Middle frontal gyrus (tissue), 1 donor: ENCODE data around the gene DNAH1.
"Not testable (repeated sequence)": the region's sequence is repeated elsewhere in the genome, so short reads cannot be mapped to it uniquely, and the experiment has no call there.

ENCODE experiments used
- DNase-seq: peaks from one replicate; pipeline ENCODE4 v3.0.0-alpha.2; 2015; ENCODE audit warnings: low spot score; ENCODE audit errors: extremely low spot score

The DNAH1 gene

DNA sequence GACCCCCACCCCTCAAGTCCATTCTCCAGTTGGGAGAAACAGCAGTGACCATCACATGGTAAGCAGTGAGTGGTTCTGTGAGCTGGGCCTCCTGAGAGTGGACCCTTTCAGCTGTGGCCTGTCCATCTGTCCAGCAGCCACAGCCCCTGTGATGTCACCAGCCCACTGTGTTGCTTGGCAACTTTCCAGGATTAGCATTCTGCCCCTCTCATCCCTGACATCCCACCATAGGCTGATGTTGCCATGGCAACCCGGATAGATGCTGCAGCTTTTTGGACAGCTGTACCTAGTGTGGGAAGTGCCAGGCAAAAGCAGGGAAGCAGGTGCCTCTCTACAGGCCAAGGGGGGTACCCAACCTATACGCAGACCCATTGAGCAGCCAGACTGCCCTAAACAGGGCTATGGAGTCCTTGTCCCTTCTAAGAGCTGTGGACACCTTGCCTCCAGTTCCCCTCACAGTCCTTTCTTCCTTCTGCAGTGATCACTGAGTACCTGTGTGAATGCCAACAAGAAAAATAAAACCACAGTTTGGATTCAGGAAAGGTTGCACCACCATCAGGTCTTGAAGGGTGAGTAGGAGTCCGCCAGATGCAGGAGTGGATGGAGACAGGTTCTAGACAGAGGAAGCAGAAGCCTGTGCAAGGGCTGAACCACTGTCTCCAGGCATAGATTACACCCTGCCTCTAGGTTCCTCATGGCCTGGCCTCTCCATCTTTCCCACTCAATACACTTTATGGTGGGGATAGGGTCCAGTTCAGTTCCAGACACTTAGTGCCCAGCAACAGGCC lies at the start of gene DNAH1:
TSS of gene DNAH1 (plus strand) at position 343 of the 788 bp plus-strand sequence. CDS start 6,124 bp downstream, outside the sequence.
- no peak for DNase-seq

DNA sequence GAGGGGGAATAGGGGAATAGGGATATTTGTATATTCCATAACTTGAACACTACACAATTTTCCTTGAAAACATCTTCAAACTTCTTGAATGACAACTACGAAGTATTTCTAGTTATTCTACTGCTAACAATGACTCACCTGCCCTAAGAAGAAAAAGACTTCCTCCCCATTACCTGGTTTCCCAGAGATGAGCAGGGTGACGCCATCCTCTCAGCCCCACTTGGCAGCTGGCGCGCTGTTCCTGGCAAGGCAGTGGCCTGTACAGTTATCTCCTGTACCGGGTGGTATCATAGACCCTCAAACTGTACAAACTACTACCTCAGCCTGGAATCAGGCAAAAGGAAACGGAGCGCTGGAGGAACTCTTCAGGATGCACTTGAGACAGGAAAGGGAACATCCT lies 48.1 kb upstream of the DNAH1 start:
- DNase-seq, result no peak

DNA sequence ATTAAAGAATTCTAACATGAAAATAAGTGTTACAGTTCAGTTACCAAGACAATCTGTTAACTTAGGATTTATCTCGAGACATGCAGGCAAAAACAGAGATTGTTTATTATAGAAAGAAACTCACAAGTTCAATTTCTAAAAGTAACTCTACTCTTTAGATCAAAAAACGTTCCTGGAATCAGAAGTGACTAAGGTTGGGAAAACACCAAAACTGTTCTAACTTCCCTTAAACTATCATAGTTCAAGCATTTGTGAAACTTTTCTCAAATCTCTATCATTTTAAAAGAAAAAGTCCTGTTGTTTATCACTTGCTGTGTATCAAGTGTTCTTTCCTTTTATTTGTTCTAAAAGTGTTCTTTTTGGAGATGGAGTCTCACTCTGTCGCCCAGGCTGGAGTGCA lies 46.3 kb upstream of the DNAH1 start:
- DNase-seq, result no peak

DNA sequence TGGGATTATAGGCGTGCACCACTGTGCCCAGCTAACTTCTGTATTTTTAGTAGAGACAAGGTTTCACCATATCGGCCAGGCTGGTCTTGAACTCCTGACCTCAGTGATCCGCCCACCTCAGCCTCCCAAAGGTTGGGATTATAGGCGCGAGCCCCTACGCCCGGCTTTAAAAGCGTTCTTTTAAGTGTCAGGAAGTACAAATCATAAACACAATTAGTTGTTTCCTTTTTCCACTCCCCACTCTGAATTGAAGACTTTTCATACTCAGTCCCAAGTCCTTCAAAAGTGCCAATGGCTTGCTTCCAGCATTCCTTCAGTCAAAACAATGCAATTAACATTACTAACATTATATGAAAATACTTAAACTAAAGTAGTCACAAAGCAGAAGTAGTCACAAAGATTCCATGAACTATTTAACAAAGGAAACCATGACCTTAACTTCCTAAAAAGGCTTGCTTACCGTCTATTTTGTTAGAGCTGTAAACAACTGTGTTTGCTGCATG lies 45.8 kb upstream of the DNAH1 start:
- DNase-seq, result no peak

DNA sequence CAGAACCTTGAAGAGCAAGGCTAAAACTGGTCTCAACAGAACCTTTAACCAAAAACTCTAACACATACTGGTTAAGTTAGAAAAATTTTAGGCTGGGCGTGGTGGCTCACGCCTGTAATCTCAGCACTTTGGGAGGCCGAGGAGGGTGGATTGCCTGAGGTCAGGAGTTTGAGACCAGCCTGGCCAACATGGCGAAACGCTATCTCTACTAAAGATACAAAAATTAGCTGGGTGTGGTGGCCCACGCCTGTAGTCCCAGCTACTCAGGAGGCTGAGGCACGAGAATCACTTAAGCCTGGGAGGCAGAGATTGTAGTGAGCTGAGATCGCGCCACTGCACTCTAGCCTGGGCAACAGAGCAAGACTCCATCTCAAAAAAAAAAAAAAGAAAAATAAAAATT lies 43.9 kb upstream of the DNAH1 start:
- DNase-seq, result not testable (repeated sequence)

DNA sequence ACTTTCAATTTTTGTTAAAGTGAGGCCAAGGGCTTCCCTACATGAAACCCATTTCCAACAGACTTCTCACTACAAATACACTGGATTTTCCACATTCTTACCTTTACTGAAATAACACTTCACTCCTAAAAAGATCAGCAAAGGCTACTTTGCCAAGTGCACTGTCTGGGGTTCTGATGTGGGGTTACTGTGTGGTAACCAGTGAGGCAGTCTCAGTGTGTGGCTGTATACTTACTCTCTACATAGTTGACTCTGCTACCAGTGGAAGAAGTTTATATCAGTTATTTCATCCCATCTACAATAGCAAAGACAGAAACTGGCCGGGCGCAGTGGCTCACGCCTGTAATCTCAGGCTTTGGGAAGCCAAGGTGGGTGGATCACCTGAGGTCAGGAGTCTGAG lies 43.3 kb upstream of the DNAH1 start:
- no peak for DNase-seq

DNA sequence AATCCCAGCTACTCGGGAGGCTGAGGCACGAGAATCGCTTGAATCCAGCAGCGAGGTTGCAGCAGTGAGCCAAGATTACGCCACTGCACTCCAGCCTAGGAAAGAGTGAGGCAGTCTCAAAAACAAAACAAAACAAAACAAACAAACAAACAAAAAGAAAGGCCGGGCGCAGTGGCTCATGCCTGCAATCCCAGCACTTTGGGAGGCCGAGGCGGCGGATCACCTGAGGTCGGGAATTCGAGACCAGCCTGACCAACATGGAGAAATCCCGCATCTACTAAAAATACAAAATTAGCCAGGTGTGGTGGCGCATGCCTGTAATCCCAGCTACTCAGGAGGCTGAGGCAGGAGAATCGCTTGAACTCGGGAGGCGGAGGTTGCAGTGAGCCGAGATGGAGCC lies 41.3 kb upstream of the DNAH1 start:
- DNase-seq, result not testable (repeated sequence)

DNA sequence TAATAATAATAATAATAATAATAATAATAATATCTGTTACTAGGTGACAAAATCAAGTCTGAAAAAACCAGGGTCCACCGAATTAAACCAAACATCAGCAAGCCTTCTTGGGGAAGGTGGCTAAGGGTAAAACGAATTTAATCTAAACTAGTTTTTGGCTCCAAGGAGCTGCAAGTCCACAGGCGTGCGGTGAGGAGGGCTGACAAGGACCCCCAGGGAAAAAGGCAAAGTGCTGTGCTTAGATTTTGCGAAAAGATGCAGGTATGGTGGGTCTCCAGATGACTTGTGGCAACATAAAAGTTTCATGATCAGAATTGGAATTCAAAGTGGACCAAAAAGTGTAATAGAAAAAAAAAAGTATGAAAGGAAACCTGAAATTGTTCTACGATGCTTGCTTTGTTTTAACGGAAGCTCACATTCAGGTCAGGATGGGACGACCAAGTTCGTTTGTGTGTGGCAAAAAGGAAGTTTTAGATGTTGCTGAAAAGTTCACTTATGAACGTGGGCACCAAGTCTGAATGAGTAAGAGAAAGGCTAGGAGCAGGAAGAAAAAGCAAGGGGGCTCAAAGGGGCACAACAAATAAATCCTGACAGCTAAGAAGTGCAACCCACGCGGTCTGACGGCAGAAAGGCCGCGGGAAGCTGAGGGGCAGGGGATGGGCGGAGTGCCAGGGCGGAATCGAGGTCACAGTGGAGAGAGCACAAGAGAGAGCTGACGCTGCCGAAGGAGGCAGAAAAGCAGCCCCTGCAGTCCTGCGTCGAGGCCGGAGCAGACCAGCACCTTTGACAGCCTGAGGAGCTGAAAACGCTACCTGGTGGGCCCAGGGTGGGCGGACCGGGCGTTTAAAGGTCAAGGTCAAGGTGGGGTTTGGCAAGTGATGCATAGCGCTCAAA lies 38.8 kb upstream of the DNAH1 start:
- DNase-seq, result no peak

DNA sequence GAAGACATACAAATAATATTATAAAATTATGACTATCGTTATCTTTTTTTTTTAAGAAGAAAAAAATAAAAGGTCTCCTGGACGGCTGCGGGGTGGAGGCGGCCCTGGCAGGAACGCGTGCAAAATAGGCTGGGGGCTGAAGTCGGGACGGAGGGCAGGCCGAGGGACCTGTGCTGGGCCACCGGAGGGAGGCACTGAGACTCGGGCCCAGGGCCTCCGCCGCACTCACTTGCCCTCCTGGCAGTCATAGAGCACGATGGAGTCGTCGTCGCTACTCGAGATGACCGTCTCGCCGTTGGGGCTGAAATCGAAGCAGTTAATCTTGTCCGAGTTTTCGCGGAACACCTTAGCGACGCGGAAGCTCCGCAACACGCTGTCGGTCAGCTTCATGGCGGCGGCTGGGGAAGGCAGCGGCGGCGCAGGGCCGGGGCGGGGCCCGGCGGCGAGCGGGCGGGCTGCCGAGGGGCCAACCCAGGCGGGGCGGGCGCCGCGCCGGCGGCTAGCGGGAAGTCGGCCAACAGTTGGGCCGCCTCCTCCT lies 38.1 kb upstream of the DNAH1 start:
- peak; percentile 18 for DNase-seq

DNA sequence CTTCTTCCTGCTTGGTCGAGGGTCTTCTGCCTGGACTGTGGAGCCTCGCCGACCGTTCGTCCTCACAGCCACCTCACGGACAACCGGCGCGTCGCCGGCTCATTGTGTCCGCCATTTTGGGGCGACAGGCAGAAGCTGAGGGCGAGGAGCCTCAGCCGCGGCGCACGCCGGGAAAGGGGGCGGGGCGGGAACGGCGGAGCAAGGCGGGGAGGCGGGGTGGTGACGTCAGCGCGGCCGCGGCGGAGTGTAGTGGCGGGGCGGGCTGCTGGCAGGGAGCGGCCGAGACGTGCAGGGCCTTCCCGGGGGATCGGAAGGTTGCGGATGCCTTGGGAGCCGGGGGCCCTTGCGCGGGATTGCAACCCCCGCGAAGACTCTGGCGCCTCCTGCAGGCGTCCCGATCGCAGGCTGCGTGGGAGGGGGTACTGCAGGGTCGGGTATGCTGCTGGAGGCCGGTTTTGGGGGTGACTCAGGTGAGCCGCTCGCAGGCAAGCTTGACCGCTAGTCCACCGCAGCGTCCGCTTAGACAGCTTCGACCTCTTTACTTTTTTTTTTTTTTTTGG lies 37.5 kb upstream of the DNAH1 start, which contains the start of gene WDR82:
TSS of gene WDR82 (minus strand) at position 140 of the 560 bp plus-strand sequence. CDS start 288 bp downstream, outside the sequence.
- peak; percentile 91 for DNase-seq

DNA sequence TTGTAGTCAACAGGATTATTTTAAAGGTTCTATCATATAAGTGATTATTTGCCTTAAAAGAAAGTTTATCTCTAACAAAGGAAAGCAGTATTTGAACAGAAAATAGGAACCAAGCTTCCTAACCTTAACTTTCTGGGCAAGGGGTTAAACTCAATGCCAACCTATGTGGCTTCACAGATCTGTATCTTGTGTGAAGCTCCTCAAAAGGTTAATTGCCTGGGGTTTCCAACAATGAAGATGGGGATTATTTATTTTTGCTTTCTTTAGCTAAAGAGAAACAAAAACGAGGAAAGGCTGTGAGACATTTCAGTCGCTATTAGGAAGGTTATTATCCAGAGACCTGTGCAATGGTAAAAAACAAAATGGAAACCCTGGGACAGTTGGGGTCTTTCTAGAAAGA lies 36.5 kb upstream of the DNAH1 start:
- DNase-seq, result no peak

DNA sequence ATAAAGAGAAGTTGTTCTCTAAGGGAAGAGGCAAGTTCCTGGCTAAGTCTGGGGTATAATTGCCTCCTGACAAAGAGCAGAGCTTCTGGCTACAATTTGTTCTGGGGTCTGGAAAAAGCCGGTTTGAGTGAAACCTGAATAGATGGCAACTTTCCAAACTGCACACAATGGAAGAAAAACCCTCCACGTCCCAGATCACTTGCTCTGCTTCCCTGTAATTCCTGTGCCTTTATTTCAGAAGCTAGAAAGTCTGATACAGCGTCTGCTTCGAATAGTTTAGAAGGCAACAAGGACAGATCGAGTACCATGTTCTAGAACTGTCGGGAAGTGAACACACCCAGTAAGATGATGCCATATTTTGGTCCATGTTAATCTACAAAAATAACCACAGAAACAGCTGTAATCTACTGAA lies 36.1 kb upstream of the DNAH1 start:
- DNase-seq, result no peak

DNA sequence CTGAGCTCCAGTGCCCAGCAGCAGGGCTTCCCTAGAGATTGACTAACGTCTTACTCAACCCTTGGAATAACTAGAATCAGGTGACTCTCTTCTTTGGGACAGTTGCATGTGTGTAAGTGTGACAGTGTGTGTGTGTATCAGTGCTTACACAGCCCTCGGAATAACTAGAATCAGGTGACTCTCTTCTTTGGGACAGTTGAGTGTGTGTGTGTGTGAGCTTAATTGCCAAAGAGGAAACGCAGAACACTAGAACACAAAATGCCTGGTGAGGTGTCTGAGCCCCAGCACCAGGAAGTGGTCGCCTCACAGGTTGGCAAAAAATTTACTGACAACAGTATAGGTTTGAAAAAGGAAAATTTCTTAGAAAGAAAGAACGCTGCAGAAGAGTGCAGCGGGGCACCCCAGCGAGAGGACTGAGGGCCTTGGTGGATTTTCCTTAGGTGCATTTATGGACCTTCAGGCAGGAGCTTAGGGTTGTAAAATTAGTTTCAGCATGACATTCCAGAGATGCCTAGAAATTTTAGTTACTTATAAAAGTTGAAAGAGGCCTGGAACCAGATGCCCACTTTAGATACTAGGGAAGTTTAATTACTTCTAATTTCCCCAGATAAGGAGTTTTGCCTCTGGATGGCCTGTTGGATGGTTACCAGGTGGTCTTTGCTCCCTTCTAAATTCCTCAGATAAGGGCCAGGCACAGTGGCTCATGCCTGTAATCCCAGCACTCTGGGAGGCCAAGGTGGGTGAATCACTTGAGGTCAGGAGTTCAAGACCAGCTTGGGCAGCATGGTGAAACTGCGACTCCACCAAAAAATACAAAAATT lies 33.9 kb upstream of the DNAH1 start:
- no peak for DNase-seq

DNA sequence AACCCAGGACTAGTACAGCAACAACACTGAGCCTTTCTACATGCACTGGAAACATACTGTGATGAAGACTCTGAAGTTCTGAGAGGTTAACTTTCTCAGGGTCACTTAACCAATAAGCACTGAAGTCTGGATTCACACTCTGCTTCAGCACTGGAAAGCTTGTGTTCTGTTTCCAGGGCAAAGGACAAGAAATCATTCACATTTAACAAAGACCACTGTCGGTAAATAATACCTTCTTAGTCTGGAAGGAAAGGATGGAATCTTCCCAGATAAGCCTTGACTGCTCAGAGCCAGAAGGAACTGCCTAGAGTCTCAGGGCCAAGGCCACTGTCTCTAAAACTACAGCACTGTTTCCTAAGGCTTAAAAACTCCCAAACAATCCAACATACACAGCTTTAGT lies 32.8 kb upstream of the DNAH1 start:
- no peak for DNase-seq

DNA sequence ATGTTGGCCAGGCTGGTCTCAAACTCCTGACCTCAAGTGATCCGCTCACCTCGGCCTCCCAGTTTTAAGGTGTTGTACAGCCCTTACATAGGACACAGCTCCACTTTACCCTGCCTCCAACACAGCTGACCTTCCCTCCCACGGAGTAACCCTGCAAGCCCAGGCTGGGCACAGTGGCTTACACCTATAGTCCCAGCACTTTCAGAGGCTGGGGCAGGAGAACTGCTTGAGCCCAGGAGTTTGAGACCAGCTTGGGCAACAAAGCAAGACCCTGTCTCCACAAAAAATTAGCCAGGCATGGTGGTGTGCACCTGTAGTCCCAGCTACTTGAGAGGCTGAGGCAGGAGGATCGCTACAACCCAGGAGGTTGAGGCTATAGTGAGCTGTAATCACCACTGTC lies 32.1 kb upstream of the DNAH1 start:
- not testable (repeated sequence) for DNase-seq

DNA sequence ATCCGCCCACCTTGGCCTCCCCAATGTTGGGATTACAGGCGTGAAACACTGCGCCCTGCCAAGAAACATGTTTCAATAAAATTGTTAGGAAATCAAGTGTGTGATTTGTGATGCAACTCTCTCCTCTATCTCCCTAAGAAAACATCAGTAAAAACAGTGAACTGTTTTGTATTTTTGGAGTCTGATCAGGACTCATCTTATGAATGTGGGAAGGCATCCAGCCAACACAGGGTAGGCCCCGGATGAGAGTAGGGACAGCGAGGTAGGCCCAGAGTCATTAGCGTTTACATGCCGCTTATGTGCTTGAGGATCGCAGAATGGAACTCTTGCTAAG lies 29.4 kb upstream of the DNAH1 start:
- no peak for DNase-seq

DNA sequence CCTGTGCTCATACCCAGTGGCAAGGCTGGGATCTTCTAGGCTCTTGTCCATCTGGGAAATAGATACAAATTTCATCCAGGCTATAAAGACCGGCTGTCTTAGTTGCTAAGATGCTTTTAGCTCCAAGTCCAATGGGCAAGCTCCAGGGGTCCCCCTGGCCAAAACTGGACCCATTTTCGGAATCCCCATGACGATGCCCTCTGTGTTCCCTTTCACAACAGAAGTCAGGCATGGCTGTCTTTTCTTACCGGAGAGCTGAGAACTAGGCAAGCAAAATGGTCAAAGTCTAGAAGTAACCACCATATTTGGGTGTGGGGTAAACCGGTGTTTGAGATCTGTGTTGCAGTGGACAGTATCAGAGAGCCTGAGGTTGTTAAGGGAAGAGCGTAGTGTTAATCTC lies 27.4 kb upstream of the DNAH1 start:
- DNase-seq, result no peak

DNA sequence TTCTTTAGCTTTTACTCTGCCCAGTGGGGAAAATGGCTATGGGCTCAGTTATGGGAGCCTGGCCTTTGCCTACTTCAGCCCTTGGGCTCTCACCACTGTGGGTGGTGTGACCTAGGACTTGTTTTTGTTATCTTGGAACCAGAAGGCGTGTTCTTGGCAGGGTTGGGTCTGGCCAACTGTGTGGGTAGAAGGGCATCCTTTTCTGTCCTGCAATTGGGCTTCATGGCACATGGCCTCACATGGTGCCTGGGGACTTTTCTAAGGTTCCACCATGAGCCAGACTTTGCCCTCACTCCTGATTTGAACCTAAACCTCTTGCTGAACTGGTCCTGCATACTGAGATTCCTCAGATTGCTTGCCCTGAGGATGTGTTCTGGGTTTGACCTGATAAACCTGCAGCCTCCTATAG lies 26.8 kb upstream of the DNAH1 start:
- no peak for DNase-seq

DNA sequence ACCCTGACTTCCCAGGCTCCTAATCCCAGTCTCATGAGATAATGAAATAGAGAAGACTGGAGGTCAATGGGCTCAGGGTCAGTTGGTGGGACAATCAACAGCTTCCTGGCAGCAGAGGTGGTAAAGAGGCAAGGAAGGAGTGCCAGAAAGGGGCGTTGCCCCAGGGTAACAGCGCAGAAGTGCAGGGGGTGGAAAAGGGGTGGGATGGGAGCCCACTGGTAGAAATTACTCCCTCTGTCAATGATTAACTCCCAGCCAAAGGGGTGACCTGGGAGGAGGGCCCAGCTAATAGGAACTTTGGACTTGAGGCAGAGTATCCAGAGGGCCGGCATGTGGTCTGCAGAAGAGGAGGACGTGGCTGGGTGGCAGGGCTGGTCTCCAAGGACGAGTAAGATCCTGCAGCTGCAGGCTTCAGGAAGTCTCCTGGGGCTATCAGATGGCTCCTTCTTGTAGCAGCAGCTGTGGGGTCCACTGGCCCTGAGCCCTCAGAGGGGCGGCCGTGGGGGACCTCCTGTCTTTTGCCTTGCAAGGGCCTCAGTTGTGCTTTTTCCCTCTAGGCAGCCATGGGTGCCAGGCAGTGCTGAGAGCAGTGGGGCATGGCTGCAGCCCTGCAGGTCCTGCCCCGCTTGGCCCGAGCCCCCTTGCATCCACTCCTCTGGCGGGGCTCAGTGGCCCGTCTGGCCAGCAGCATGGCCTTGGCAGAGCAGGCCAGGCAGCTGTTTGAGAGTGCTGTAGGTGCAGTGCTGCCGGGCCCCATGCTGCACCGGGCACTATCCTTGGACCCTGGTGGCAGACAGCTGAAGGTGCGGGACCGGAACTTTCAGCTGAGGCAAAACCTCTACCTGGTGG lies 26.1 kb upstream of the DNAH1 start:
- DNase-seq, result no peak
